H54 (cell line): ENCODE measurements around the gene TPI1.

Experiments used
- DNase-seq: peaks from one replicate; pipeline ENCODE4 v3.0.0; 2011; ENCODE audit warnings: low spot score, mixed read lengths; ENCODE audit not compliant: insufficient read length
- FAIRE-seq: peaks from 3 replicates; lab custom pipeline; 2011; peaks lifted over from hg19 to GRCh38; lab: Jason Lieb, UNC
- POLR2A ChIP-seq: IDR thresholded peaks from 2 replicates; pipeline ENCODE4 v1.6.1; 2011; ENCODE audit warnings: low read depth, mild to moderate bottlenecking, low read length

The TPI1 gene

GRCh38 chr12:6847676-6848075, 19.7 kb upstream of the TPI1 start:
- DNase-seq (no peak), FAIRE-seq (no peak)
- TF ChIP-seq POLR2A: no peak

- no peak for TF ChIP-seq POLR2A
Measured at GRCh38 chr12:6849427-6849826, 17.9 kb upstream of the TPI1 start.

DNA sequence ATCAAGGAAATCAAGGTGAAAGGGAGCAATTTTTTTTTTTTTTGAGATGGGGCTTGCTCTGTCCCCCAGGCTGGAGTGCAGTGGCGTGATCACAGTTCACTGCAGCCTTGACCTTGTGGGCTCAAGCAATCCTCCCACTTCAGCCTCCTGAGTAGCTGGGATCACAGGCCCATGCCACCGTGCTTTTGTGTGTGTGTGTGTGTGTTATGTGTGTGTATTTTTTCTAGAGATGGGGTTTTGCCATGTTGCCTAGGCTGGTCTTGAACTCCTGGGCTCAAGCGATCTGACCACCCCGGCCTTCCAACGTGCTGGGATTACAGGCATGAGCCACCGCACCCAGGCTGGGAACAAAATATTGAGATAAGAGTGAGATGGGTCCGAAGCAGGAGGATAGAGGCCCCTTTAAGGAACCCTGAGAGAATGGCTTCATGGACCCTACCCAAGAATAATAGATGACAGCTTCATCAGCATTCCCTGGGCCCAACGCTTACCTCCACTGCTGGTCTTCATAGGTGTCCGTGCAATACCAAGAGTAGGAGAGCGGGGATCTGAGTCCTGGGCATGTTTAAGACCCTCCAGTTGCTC, 17.3 kb upstream of the TPI1 start:
- DNase-seq (no peak), FAIRE-seq (no peak)
- no peak for TF ChIP-seq POLR2A

More at GRCh38 chr12:6849427-6849826, 17.9 kb upstream of the TPI1 start:
- no peak for FAIRE-seq
- DNase-seq: no peak

DNA sequence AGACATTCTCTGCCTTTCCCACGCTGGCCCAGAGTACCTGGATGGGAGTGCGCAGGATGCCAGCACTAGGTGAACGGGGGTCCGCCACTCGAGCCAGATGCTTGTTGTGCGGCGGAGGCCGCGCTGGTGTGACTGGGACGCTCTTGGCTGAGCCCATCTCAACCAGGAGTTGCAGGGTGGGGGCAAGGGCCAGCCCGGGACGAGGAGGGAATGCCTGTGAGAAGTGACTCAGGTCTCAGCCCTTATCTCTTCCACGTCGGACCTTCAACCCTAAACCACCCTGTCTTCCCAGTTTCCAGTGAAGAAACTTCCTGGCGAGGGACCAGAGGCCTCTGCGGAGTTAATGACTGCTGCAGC, 16.6 kb upstream of the TPI1 start:
- TF ChIP-seq POLR2A: no peak
- DNase-seq (no peak), FAIRE-seq (no peak)

GRCh38 chr12:6851153-6851920, 16.0 kb upstream of the TPI1 start, which contains the start of gene CDCA3:
Gene CDCA3 (minus strand): TSS chr12:6851286. CDS start chr12:6850952, 334 bp downstream.
- peak; percentile 87 for TF ChIP-seq POLR2A
- DNase-seq (peak; percentile 98), FAIRE-seq (peak; percentile 55)

DNA sequence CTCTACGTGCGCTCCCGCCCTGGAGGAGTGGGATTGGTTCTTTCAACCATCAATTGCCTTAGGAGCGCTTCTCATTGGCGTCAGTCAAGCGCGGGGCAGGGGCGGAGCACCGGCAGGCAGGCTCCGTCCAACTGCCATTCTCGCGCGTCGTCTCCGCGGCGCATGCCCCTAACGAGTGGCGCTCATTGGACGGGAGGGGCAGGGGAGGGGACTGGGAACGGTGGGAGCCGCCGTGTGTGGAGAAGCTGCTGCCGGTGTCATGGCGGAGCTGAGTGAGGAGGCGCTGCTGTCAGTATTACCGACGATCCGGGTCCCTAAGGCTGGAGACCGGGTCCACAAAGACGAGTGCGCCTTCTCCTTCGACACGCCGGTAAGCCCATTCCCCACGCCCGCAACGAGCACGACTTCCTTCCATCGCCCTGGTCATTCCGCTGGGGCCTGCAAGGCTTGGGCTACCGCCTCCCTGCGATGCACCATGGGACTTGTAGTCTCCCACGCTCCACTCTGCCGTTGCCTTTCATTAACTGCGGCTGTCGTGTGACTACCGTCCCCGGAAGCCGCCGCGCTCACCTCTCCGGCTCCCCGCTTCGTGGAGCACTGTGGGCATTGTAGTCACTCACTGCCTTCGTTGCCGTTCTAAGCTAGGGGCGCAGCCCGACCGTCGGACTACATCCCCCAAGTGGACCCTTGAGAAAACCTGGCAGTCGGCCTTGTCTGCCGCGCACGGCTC, 15.2 kb upstream of the TPI1 start, which contains the start of gene USP5:
Gene USP5, plus strand, starts transcription at position 230 of the 730 bp plus-strand sequence. Its CDS starts 30 bp downstream, at position 260.
- peak; percentile 72 for TF ChIP-seq POLR2A
- peak; percentile 15 for FAIRE-seq
- peak; percentile 94 for DNase-seq

DNA sequence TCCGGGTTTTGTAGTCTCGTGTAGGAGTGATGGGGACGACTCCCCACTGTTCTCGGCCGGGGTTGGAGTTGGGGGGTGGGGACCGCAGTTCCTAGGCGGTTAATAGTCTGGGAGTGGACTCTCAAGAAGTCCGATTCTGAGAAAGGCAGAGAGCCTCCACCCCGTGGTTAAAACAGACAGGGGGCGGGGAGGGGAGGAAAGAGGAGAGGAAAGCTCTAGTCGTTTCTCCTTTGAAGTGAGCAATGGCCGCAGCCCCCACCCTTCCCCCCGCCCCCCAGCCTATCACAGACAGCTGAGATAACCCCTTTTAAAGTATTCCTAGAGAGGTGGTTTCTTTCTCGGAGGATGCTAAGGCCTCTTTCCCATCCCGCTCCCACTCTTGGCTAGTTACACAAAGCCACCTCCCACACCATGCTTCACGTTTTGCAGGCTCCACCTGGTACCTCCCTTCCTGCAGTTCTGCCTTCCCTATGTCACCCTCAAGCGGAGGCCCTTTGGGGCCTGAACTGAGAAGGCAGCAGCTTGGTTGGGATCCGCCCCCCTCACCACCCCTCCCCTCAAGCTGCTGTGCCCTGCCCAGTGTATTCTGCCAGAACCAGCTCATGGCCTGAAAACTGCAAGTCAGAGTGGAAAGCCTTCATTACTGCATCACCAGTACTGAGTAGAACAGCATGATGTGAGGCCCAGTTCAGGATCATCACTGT, 14.5 kb upstream of the TPI1 start:
- DNase-seq: peak; percentile 58
- FAIRE-seq: no peak
- TF ChIP-seq POLR2A: peak; percentile 12; the same call in 1 of the 2 replicates

- no peak for TF ChIP-seq POLR2A
- no peak for FAIRE-seq
- DNase-seq: no peak
Measured at GRCh38 chr12:6853626-6854025, 13.7 kb upstream of the TPI1 start.

- FAIRE-seq: no peak
- no peak for DNase-seq
- no peak for TF ChIP-seq POLR2A
Measured at GRCh38 chr12:6854036-6854435, 13.3 kb upstream of the TPI1 start.

DNA sequence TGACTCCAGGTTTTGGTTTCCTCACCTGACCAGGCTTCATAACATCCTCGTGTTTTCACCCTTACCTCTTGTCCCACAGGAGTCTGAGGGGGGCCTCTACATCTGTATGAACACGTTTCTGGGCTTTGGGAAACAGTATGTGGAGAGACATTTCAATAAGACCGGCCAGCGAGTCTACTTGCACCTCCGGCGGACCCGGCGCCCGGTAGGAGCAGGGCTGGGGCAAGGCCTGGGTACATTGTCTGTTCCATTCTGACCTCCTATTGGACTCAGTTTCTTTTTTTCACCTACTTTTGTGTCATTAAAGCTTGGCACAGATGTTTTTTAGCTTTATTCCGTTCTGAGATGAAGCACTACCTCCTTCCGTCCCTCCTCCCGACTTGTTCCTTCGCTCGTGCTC, 12.0 kb upstream of the TPI1 start:
- FAIRE-seq (no peak), DNase-seq (no peak)
- no peak for TF ChIP-seq POLR2A

DNA sequence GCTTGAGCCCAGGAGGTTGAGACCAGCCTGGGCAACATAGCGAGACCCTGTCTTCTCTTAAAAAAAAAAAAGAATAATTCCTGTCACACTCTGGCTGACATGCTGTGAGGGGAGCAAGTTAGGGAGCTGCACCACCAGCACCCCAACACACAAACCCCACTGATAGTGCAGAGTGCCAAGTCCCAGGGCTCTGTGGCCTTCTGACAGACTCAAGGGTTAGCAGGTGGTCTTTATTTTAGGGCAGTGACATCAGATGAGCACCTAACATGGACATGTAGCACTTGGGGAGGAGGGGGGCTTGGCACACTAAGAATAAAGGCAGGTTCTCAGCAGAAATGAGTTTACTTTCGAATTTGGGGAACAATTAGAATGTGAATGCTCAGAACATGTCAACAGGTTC, 8.5 kb upstream of the TPI1 start:
- DNase-seq (no peak), FAIRE-seq (no peak)
- TF ChIP-seq POLR2A: no peak

- no peak for TF ChIP-seq POLR2A
- FAIRE-seq (no peak), DNase-seq (no peak)
Measured at GRCh38 chr12:6860116-6860515, 7.2 kb upstream of the TPI1 start.

GRCh38 chr12:6860942-6861341, 6.4 kb upstream of the TPI1 start:
- FAIRE-seq (no peak), DNase-seq (no peak)
- TF ChIP-seq POLR2A: no peak

GRCh38 chr12:6861391-6861790, 5.9 kb upstream of the TPI1 start:
- no peak for TF ChIP-seq POLR2A
- DNase-seq: no peak
- FAIRE-seq: no peak

DNA sequence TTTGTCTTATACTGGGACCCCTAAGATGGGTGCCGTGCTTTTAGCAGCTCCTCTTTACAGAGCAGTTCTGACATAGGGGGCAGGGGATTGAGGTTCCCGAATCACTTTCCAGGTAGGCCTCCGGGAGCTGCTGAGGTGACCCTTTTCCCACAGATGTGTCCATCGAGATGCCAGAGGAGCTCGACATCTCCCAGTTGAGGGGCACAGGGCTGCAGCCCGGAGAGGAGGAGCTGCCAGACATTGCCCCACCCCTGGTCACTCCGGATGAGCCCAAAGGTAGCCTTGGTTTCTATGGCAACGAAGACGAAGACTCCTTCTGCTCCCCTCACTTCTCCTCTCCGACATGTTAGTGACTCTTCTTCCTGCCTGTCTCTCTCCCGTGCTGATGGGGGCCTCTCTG, 4.3 kb upstream of the TPI1 start:
- DNase-seq (no peak), FAIRE-seq (no peak)
- no peak for TF ChIP-seq POLR2A
